HG03521 (cell line): ENCODE results near the gene SLC6A2.
"Not testable (repeated sequence)": the region's sequence is repeated elsewhere in the genome, so short reads cannot be mapped to it uniquely, and the experiment has no call there.

ENCODE experiments used
- ATAC-seq: cut with Tn5 transposase; IDR thresholded peaks from one replicate; pipeline ENCODE4 v1.9.1; 2021; ENCODE audit warnings: mild to moderate bottlenecking, moderate library complexity; ENCODE audit not compliant: unreplicated experiment

SLC6A2 gene

DNA sequence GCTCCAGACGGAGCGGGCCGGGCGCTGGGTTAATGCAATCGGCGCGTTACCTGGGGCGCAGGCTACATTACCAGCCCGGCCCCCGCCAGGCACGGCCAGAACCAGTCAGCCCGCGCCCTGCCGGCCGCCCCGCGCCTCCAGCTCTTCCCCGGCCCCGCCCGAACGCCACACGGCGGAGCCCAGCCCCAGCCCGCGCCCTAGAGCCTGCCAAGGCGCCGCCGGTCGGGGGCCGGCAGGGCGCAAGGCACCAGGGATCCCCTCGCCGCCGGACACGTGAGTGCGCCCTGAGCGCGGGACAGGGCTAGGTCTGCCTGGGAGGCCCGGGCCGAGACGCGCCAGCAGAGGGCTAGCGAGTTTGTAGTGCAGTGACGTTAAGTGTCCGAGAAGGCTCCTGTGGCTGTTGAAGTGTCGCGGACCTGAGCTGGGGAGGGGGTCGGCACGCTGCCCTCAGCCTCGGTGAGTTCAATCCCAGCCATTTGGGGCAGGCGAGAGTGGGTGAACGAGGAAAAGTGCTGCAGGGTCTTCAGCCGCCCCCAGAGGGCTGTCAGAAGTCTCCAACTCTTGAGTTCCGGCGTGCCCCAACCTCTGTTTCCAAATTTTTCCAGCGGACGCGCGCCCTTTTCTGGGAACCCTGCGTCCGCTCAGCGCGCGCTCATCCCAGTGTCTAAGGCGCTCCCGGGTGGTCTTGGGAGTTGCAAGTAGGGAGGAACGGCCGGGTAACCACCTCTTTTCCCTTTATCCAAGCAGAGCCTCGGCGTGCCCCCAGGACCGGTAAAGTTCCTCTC, at the start of gene SLC6A2:
TSS of gene SLC6A2 (plus strand) at position 92 of the 785 bp plus-strand sequence. CDS start 707 bp downstream, outside the sequence.
- ATAC-seq = no peak

DNA sequence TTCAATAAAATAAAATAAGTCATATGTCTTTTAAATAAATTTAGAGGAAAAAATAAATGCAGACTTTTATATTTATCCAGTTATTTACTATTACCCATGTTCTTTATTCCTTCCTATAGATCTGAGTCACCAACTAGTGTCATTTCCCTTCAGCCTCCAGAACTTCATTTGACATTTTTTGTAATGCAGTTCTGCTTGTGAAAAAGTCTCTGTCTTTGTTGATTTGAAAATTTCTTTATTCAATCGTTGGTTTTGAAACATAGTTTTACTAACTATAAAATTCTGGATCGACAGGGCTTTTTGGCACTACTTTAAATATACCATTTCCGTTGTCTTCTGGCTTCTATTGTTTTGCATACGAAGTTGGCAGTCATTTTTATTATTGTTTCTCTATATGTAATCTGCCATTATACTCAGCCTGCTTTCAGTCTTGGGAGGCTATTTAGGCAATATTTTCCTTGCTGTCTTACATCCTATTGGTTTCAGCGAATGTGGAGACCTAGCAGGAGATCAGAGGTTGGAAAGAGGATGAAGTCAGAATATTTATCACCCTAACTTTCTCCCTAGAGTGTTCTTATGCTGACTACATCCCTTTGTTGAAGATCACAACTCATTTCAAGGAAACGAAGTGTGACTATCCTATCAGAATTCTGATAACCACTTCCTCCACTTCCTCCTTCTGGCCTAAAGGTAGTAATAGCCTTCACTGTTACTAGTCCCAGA, 42.0 kb upstream of the SLC6A2 start:
- ATAC-seq = no peak

DNA sequence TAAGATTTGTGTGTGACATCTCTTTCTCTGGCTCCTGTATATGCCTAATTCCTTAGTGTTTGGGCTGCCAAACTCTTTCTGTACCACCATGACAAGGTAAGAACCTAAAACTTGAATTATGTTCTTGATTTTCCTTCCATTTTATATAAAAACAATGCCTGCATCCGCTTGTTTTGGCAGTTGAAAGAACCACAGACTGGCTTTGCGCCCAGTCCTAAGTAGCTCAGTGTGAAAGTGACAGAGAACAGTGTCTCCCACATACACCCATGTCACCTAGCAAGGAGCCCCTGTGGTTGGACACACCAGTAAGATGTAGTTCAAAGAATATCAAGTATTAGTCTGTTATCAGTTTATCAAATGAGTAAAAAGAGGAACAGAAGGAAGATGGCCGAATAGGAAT, 40.7 kb upstream of the SLC6A2 start:
- ATAC-seq = no peak

DNA sequence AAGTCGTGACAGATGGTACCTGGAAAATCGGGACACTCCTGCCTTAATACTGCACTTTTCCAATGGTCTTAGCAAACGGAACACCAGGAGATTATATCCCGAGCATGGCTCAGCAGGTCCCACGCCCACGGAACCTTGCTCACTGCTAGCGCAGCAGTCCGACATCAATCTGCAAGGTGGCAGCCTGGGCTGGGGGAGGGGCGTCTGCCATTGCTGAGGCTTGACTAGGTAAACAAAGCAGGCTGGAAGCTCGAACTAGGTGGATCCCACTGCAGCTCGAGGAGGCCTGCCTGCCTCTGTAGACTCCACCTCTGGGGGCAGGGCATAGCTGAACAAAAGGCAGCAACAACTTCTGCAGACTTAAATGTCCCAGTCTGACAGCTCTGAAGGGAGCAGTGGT, 40.1 kb upstream of the SLC6A2 start:
- ATAC-seq = not testable (repeated sequence)

DNA sequence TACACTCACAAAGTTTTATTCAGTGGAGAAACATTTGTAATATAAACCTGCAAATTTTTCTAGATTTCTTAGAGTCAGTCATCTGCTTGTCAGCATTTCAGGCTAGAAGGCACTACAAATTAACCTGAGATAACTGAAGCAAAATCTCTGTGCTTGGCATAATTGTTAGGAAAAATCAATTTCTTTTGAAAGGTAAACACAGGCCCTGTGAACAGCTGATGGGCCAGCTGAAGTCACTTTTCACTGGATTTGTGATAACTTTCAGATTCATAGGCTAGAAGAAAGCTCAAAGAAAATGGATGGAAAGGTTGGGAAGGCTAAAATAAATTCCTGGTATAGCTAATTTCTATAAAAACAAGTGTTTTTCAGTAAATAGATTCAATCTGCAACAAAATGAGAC, 34.0 kb upstream of the SLC6A2 start:
- no peak for ATAC-seq

DNA sequence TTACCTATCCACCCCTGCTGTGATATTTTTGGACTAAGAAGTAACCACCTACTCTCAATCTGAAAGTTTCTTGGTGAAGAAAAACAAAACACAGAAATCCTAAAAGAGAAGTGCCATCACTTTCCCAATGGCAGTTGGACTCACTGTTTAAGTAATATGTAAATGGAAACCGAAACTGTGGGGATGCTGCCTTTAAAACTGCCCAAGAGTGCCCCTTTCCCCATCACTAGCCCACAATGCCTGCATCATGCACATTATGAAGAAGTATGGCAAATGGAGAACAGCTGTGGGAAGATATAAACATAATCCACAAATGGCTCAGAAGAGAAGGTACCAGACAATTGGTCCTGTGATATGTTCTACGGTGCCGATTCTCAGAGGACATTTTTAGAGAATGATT, 33.5 kb upstream of the SLC6A2 start:
- no peak for ATAC-seq

DNA sequence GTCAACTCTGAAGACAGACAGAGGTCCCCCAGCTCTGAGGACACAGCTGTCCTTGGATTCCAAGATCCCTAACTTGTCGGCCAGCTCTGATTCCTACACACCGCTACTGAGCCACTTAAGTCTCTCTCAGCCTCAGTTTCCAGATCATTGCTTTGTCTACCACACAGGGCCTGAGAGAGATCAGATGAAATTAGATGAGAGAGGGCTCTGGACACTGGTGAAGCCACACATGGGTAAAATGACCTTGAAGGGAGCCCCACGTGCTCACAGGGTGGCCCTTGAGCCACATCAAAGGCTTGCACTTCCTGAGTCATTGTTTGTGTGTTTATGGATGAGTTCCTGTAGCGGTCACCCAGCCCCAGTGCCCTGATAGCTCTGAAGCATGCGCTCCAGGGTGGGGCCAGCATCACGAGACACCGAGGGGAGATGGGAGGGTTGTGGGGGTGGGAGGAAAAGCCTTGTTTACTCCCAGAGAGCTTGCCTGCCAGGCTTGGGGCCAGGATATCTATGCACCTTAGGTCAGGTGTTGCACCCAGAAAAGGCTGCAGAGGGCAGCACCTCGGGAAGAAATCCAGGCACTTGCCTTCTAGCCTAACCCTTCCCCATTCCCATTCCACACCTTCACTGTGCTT, 32.7 kb upstream of the SLC6A2 start:
- no peak for ATAC-seq

DNA sequence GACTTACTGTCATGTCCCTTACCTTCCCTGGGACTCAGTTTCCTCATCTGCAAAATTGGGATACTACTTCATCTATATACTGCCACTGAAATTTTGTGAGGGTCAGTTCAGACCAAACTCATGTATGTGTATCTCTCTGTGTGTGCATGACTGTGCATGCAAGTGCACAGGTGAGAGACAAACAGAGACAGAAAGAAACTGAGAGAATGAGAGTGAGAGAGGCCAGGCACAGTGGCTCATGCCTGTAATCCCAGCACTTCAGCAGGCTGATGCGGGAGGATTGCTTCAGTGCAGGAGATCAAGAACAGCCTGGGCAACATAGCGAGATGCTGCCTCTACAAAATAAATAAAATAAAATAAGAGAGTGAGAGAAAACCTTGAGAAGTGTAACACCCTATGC, 32.1 kb upstream of the SLC6A2 start:
- ATAC-seq = no peak

DNA sequence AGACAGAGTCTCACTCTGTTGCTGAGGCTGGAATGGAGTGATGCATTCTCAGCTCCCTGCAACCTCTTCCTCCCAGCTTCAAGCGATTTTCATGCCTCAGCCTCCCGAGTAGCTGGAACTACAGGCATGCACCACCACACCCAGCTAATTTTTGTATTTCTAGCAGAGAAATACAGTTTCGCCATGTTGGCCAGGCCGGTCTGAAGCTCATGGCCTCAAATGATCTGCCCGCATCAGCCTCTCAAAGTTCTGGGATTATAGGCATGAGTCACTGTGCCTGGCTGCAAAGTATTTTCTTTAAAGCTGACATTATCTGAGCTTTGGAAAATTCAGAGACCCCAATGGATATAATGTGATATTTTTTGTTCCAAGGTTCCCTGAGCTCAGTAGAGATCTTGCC, 31.1 kb upstream of the SLC6A2 start:
- no peak for ATAC-seq

DNA sequence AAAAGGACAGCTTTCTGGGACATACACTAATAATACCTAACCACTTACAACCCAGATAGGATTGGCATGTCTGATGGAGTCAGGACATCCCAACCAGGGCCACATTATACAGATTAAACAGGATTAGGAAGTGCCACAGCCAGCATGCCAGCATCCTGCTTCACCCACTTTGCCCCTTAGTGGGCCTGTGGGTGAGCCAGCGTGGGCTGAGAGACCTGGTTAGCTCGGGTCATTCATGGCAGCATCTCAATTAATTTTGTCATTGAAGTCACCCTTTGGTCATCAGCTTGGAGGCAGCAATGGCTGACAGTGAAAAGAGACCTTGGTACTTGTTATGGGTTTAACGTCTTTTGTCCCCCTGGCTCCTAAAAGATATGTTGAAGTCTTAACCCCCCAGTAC, 29.9 kb upstream of the SLC6A2 start:
- no peak for ATAC-seq

DNA sequence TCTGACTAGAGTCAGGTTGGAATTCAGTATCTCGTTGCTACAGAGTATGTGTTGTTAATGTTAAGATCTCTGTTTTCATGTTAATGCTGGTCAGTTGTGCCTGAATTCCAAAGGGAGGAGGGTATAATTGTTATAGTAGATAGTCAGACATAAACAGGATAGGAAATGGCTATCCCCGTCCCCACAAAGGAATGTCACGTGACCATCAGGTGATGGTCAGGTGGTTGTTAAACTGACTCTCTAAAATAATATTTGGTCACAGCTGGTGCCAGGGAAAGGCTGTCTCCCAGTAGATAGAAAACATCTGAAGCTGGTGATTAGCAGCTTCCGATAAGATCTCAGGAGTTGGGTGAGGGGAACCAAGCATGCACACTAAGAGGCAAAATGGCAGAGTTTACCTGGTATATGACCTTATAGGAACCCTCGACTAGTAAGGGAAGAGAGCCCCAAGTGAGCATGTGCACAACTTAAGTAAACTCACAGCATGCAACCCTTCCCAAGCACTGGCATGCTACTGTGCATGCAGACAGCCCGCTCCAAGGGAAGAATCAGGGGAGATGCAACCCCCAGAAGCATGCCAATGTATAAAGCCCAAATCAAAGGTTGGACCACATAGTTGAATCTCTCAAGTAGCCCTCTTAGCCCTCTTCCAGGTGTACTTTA, 27.4 kb upstream of the SLC6A2 start:
- ATAC-seq = no peak

DNA sequence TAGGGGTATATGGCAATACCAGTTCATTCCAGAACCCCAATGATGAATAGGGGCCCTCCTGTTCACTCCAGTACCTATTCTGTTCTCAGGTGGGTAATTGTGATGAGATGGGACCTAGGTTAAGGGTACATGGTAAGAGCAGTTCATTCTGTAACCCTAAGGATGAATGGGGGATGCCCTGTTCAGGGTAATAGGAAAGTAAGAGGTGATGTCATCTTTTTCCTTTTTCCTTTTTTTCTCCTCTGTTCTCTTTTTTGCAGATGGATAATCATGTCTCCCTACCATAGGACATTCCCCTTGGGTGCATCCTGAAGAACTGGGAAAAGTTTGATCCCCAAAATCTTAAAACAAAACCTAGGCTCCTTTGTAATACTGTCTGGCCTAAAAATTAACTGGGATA, 25.0 kb upstream of the SLC6A2 start:
- no peak for ATAC-seq

DNA sequence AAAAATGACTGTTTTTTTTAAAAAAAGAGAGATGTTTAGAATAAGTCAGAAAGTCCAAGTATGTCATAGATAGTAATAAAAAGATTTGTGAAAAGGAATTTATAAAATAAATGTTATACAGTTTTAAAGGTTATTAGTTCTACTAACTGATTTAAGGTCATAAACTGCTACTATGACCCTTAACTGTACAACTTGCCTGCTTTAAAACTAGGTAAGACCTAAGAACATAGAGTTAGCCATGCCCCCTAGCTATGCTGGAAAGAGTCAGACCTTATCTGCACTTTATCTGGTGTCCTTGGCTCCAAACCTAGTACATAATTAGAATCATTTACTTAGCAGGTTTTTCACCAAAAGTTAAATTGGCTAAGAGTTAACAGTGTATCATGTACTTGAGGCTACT, 23.5 kb upstream of the SLC6A2 start:
- no peak for ATAC-seq

DNA sequence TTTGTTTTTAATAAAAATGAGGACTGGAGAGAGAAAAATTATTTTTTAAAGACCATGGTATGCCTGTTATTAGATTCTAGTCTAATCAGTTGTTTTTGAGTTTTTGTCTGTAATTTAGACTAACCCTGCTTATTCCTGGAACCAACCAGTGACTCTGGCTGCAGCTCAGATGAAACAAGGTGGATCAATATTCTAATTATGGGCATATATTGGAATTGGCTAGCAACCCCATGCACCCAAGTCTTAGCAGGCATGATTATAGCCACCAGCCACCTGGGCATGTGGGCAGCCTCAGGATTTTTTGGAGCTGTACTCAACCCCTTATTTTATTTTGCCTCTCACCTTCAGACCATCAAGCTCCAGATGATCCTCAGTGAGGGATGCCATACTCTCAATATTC, 21.6 kb upstream of the SLC6A2 start:
- ATAC-seq = no peak

DNA sequence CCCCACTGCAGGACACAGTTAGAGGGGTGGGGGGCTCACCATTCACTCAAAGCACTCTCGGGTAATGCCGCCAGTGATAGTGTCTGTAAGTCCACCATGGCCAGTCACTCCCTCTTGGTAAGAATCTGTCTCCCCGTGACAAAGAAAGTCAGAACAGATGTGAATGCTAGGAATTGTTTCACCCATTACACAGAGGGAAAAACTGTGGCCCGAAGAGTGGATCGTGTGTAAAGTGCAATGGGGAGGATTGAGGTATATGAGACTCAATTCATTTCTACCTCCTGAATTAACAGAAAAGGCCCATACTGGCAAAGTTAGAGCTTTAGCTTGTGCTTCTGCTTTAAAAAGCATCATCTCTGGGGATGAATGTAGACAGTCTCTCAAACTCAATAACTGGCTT, 17.5 kb upstream of the SLC6A2 start:
- no peak for ATAC-seq

DNA sequence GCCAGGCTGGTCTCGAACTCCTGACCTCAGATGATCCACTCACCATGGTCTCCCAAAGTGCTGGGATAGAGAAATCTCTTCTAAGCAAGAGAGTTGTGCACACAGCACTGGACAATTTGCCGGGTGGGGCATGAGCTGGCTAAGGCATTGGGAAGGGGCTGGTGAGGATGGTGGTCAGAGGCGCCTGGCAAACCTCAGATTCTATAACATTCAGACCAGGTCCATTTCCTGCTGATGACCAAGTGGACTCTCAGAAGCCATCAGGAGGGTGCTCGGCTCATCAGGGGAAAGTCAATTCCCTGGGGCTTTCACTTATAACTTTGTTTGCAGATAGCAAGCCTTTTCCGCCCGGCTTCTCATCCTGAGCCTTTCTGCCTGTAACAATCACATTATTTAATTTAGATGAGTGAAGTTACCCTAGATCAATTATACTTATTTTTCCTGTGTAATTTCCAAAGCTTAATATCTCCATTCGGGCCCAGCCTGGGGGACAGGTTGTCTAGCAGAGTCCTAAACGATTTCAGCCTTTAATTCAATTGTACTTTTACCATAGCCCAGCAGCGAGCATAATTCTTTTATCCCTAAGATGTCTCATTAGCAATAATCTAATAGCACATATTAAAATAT, 15.0 kb upstream of the SLC6A2 start:
- no peak for ATAC-seq

DNA sequence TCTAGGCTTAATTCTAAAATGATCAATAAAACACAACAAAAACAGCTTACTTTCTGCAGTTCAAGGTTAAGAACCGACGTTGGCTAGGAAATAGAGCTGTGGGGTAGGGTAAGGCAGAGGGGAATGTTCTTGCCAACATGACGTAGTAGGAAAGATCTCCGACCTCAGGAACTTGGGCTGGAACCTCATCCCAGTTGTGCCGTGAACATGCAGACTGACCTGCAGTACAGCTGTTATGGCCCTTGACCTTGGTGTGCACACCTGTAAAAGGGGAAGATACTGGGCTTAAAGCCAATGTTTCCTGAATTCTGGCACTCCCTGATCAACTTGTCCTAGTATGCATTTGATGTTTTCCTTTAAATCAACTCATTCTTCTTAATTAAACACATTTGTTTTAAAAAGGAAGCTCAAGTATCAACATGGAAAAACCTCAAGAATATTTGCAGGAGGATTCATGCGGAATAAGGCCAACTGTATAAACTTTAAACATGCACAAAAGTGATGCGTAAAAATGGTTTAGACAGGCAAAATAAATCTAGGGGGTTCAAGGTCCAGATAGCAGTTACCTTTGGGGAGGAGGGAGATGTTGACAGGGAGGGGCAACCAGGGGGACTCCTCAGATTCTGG, 14.2 kb upstream of the SLC6A2 start:
- no peak for ATAC-seq

DNA sequence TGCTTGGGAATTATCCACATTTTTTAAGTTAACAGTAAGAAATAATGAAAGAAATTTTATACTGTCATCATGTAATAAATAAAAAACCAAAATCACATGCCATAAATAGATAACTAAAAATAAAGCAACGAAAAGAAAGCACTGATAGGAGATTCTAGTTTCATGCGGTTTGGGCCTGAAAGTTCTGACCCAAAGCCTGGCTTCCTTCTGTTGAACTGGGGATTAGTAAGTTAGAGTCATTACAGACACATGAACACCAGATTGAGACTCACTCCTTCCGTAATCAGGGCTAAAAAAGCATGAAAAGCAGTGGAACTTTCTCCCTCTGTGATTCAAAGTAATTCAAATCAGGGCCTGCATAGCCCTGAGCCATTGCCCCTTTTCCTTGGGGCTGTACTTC, 13.2 kb upstream of the SLC6A2 start:
- ATAC-seq = no peak

DNA sequence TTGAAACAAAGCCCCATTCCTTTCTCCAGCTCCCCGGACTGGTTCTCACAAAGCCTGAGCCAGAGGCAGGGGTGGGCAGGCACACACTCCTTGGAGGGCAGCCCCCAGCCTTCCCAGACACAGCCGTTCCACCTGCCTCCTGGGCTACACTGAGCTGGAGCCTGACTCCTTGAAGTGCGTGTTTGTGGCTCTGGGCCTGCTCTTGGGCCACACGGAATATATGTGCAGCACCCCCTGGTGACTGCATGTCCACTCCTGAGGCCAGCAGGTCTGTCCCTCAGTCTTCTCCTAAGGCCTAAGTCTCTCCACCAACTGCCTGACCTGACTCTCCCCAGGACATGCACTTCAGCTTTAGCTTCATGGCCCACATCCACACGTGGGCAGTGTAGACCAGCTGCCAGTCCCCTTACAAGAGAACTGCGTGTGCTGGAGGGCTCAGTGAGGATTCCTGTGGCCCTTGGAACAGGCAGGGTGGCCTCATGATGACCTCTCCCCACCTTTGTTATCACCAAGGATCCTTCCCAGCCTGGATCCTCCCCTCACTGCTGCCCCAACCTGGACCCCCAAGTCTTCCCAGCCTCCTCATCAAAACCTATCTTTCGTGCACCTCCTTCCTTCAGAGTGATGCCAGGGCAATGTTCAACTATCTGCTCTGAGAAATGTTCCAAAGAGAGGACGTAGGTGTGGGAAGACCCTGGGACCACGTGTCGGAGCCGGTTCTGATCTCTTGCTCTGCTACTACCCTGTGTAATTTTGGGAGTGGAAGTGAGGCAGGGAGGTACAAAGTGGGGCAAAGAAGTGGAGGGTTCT, 12.4 kb upstream of the SLC6A2 start:
- ATAC-seq = no peak

DNA sequence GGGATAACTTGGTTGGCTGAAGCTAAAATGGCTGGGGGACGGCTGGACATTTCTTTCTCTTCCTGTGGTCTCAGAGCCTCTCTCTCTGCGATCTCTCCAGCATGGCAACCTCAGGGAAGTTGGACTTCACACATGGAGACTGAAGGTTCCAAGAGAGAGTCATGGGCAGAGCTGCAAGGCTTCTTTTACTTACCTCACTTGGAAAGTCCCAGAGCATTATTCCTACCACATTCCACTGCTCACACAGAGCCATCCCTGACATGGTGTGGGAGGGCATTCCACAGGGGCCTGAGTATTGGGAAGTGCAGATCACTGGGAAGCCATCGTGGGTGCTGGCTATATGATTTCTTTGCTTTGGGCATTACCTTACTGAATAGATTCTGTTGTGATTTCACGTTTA, 9.8 kb upstream of the SLC6A2 start:
- no peak for ATAC-seq
